HUES6 (cell line): ENCODE data around the gene WFDC5.
"Not testable (repeated sequence)": the region's sequence is repeated elsewhere in the genome, so short reads cannot be mapped to it uniquely, and the experiment has no call there.

Experiments
- H3K27ac ChIP-seq: 2 replicates; pipeline ENCODE4 v1.7.0; 2013; ENCODE audit warnings: low read depth, mild to moderate bottlenecking, low read length, inconsistent platforms
- H3K27me3 ChIP-seq: 2 replicates; pipeline ENCODE4 v1.6.1; 2013; ENCODE audit warnings: low read length; ENCODE audit not compliant: control insufficient read depth, insufficient read depth
- H3K36me3 ChIP-seq: 2 replicates; pipeline ENCODE4 v1.6.1; 2013; ENCODE audit warnings: low read length; ENCODE audit not compliant: control insufficient read depth, insufficient read depth
- H3K4me1 ChIP-seq: 2 replicates; pipeline ENCODE4 v1.6.1; 2013; ENCODE audit warnings: low read length; ENCODE audit not compliant: control insufficient read depth, insufficient read depth
- H3K4me3 ChIP-seq: 2 replicates; pipeline ENCODE4 v1.5.1; 2013; ENCODE audit warnings: low read depth, low read length
- H3K9ac ChIP-seq: one replicate; pipeline ENCODE4 v1.6.1; 2013; ENCODE audit warnings: mild to moderate bottlenecking, low read length
- H3K9me3 ChIP-seq: 2 replicates; pipeline ENCODE4 v1.6.1; 2013; ENCODE audit warnings: low read depth, low read length; ENCODE audit not compliant: control insufficient read depth, insufficient read depth

WFDC5 gene, protein sequence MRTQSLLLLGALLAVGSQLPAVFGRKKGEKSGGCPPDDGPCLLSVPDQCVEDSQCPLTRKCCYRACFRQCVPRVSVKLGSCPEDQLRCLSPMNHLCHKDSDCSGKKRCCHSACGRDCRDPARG

DNA sequence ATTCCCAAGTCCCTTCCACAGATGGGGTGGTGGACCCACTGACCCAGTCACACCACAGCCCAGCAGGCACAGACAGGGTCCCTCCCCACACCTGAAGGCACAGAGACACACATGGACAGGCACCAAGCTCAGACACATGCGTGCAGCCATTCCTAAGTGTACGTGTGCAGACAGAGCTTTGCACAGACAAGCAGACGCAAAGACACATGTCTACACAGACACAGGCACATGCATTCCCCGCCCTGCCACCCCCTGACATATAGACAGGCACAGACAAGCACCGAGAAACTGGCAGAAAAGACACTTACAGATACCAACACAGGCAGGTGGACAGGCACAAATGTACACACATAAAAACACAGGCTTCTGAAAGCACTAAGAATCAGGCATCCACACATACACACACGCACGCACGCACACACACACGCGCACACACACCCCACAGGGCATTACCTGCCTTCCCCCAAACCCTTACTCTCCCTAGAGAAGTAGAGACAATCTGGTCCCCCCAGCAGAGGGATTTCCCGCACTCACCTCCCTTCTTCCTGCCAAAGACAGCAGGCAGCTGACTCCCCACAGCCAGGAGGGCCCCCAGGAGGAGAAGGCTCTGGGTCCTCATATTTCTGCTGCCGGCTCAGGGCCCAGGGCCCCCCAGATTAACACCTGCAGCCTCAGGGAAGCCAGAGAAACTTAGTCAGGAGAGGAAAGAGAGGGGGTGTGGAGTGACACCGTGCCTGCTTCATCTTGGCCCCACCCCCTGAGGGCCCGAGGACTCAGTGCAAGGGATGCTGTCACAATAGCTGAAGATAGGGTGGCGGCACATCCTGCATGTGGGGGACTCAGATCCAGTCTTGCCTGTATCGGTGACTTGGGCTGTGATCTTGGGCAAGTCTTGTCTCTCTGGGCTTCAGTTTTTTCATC, at the start of gene WFDC5:
Gene WFDC5 (minus strand): TSS at position 710 of the 921 bp plus-strand sequence. CDS start 91 bp downstream, at position 619.
- H3K36me3 ChIP-seq: no peaks in the 10 kb centered on the region
- H3K27ac ChIP-seq: no peak within 1 kb of the TSS
- H3K4me1 ChIP-seq: no peaks in the 10 kb centered on the region
- H3K9me3 ChIP-seq: no peaks in the 10 kb centered on the region
- no peaks in the 10 kb centered on the region for H3K27me3 ChIP-seq
- H3K9ac ChIP-seq: no peak within 1 kb of the TSS
- no peak within 1 kb of the TSS for H3K4me3 ChIP-seq

DNA sequence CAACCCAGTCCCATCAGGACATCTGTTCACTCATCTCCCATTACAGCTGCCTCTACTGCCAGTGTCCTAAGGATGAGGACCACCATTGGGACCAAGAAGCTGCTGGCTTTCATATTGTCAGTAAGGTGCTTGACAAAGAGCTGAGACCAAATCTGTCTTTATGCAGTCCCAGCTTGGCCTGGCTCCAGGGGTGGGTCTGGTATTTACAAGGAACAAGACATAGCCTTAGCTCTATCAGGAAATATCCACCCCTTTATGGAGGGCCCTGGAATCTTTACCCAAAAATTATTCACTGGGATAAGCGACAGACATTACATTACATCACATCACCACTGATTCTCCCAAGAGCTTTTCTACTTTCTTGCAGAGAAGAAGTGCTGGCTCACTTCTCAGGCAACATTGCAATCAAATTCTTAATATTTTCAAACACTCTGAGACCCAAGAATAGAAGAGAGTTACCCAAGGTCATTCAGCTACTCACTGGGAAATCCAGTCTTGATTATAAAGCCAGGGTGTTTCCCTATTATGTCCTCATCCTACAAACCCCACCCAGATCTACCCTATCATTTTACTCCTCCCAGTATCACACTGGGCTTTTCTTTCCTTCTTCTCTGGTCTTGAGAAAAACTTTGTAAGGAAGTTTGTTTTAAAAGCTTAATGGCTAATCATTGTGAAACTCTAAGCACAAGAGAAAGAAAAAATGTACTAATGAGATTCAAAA, 48.3 kb upstream of the WFDC5 start:
- Histone ChIP-seq H3K27me3 (no peaks in the 10 kb centered on the region), H3K4me1 (no peaks in the 10 kb centered on the region), H3K4me3 (no peak overlapping the region), H3K36me3 (no peaks in the 10 kb centered on the region), H3K27ac (no peak overlapping the region), H3K9ac (no peak overlapping the region), H3K9me3 (peaks cover 6% of the 10 kb centered on the region)

DNA sequence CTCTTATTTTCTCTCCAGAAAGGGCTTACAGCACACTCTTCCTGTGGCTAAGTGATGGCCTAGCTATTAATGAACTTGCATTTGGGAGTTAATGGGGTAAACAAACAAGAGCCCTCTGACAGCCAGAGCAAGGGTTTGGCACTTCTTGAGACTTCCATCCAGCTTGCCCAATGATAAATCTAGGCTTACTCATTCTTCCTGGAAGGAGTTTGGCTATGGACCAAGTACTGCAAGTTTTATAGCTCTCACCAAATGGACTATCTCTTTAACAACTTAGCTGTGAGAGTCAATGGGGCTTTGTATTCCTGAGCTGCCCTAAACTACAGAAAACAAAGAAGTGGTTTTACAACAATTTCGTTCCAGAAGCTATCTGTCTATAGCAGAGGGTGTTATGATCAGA, 43.0 kb upstream of the WFDC5 start:
- no peak overlapping the region for H3K27ac ChIP-seq

DNA sequence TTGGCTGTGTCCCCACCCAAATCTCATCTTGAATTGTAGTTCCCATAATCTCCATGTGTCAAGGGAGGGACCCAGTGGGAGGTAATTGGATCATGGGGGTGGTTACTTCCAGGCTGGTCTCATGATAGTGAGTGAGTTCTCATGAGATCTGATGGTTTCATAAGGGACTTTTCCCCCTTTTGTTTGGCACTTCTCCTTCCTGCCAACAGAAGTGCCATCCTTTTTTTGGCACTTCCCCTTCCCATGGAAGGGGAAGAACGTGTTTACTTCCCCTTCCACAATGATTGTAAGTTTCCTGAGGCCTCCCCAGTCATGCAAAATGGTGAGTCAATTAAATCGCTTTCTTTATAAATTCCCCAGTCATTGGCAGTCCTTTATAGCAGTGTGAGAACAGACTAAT, 41.7 kb upstream of the WFDC5 start:
- no peak overlapping the region for H3K4me3 ChIP-seq
- peaks cover 9% of the 10 kb centered on the region; the same call in 1 of the 2 replicates for H3K9me3 ChIP-seq
- H3K36me3 ChIP-seq: no peaks in the 10 kb centered on the region
- no peaks in the 10 kb centered on the region for H3K4me1 ChIP-seq
- no peaks in the 10 kb centered on the region for H3K27me3 ChIP-seq
- H3K27ac ChIP-seq: no peak overlapping the region
- H3K9ac ChIP-seq: no peak overlapping the region

More for the DNA sequence above, 43.0 kb upstream of the WFDC5 start:
- Histone ChIP-seq H3K4me3 (no peak overlapping the region), H3K4me1 (no peaks in the 10 kb centered on the region), H3K9ac (no peak overlapping the region), H3K27me3 (no peaks in the 10 kb centered on the region), H3K9me3 (peaks cover 9% of the 10 kb centered on the region; the same call in 1 of the 2 replicates), H3K36me3 (no peaks in the 10 kb centered on the region)

DNA sequence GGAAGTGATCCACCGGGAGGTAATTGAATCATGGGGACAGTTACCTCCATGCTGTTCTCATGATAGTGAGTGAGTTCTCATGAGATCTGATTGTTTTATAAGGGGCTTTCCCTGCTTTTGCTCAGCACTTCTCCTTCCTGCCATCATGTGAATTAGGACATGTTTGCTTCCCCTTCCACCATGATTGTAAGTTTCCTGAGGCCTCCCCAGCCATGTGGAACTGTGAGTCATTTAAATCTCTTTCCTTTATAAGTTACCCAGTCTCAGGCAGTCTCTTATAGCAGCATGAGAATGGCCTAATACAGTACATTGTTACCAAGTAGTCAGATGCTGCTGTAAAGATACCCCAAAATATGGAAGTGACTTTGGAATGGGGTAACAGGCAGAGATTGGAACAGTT, 39.8 kb upstream of the WFDC5 start:
- not testable (repeated sequence) for H3K4me3 ChIP-seq, H3K9ac ChIP-seq, H3K27ac ChIP-seq, H3K9me3 ChIP-seq, H3K36me3 ChIP-seq, H3K4me1 ChIP-seq
- peaks cover 17% of the 10 kb centered on the region; the same call in 1 of the 2 replicates for H3K27me3 ChIP-seq

DNA sequence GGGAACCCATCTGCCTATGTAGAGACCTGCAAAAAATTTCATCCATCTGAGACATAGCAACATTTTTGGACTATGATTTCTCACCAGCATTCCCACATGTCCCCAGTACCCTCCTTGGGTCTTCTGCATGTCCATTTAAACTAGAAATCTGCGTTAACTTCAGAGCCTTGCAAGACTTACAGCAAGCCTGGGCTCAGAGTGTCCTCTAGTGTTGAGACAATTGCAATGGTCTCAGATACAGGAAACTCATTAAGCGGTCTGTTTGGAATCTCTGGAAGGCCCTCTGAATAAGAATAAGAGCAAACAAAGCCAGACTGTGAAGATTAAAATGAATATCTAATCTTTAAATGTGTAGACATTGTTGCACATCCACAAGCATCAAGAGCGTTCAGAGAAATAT, 39.2 kb upstream of the WFDC5 start:
- Histone ChIP-seq H3K9ac (no peak overlapping the region), H3K27me3 (peaks cover 23% of the 10 kb centered on the region; the same call in 1 of the 2 replicates), H3K4me1 (no peaks in the 10 kb centered on the region), H3K9me3 (peaks cover 9% of the 10 kb centered on the region; the same call in 1 of the 2 replicates), H3K27ac (no peak overlapping the region), H3K4me3 (no peak overlapping the region), H3K36me3 (no peaks in the 10 kb centered on the region)

DNA sequence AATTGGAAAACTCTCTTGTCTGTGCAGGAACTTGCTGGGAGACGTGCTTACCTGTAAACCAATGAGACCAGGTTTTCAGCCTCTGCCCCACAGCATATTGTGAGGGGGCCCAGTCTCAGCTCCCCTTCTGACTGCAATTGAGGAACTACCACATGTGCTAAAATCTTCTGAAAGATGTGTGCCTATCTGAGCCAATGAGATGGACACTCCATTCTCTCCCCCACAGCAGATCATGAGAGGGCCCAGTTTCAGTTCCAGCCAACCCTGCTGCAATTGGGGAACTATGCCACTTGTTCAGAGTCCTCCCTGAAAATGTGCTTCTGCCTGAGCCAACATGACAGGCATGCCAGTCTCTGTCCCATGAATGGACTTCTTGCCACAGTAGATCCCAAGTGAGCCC, 38.8 kb upstream of the WFDC5 start:
- no peak overlapping the region for H3K4me3 ChIP-seq
- peaks cover 27% of the 10 kb centered on the region; the same call in 1 of the 2 replicates for H3K27me3 ChIP-seq
- no peaks in the 10 kb centered on the region for H3K36me3 ChIP-seq
- no peaks in the 10 kb centered on the region for H3K4me1 ChIP-seq
- H3K9me3 ChIP-seq: peaks cover 9% of the 10 kb centered on the region; the same call in 1 of the 2 replicates
- H3K27ac ChIP-seq: no peak overlapping the region
- no peak overlapping the region for H3K9ac ChIP-seq

DNA sequence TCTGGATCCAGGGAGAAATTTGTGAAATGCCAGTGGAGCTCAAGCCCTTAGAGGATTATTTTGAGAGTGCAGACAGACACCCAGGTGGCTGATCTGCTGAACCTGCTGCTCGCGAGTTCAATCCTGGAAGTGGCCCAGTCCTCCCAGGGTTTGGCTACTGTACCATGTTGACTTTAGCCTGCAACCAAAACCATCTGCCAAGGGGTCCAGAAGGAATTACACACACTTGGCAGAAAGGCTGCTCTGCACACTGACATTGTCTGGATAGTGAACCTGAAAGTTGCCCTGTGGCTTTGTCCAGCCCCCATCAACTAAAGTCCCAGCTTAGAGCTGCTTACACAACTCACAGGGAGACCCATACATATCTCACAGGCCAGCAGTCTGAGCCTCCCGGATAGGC, 38.2 kb upstream of the WFDC5 start:
- no peaks in the 10 kb centered on the region for H3K36me3 ChIP-seq
- H3K27ac ChIP-seq: no peak overlapping the region
- no peaks in the 10 kb centered on the region for H3K4me1 ChIP-seq
- no peak overlapping the region for H3K4me3 ChIP-seq
- peaks cover 31% of the 10 kb centered on the region; the same call in 1 of the 2 replicates for H3K27me3 ChIP-seq
- H3K9me3 ChIP-seq: peaks cover 9% of the 10 kb centered on the region; the same call in 1 of the 2 replicates
- H3K9ac ChIP-seq: no peak overlapping the region

DNA sequence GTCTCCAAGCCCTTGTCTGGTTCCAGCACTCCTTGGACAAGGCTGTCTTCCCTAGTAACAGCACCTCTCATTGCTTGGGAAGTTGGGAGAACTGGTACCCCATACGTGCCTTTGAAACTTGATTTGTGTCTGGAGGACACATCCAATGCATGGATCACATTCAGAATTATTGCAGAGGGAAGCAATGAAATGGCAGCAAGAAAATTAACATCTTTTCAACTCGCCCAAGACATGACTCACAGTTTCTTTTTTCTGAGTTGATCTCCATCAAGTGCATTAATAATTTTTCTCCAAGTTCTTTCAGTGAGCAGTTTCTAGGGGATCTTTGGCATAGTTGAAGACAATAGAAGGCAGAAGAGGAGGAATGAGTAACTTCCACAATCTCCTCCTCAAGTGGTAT, 37.4 kb upstream of the WFDC5 start:
- no peak overlapping the region for H3K27ac ChIP-seq
- H3K36me3 ChIP-seq: no peaks in the 10 kb centered on the region
- H3K4me1 ChIP-seq: no peaks in the 10 kb centered on the region
- peaks cover 9% of the 10 kb centered on the region; the same call in 1 of the 2 replicates for H3K9me3 ChIP-seq
- H3K4me3 ChIP-seq: no peak overlapping the region
- H3K9ac ChIP-seq: no peak overlapping the region
- peaks cover 31% of the 10 kb centered on the region; the same call in 1 of the 2 replicates for H3K27me3 ChIP-seq

DNA sequence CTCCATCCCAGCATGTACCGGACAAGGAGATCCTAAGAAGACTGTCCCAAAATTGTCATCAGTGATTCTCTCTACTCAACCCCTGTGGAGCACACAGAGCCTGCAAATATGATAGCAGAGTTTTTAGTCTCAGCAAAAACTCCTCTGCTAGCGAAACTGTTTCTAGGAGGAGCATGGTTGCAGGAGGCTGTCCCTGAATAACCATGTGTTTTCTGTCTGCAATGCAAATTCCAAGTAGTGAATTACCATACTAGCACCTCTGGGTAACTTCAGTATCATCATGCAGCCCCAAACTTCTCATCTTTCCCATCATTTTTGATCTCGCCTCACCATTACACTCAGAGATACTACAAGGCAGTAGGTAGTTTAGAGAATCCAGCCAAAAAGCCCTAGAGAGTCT, 34.1 kb upstream of the WFDC5 start:
- no peaks in the 10 kb centered on the region for H3K9me3 ChIP-seq
- no peaks in the 10 kb centered on the region for H3K36me3 ChIP-seq
- peaks cover 35% of the 10 kb centered on the region; the same call in 1 of the 2 replicates for H3K27me3 ChIP-seq
- H3K9ac ChIP-seq: no peak overlapping the region
- H3K27ac ChIP-seq: no peak overlapping the region
- no peak overlapping the region for H3K4me3 ChIP-seq
- no peaks in the 10 kb centered on the region for H3K4me1 ChIP-seq
